H1 (cell line): ENCODE measurements around the gene GRM1. TPM values are rescaled to one million over a fixed set of nuclear protein-coding genes. Genes with fewer than 3 reads are reported as not detected.

Experiments
- CHD7 ChIP-seq: fragments of 300-600 bp; sonication (generic); IDR thresholded peaks from 2 replicates; pipeline ENCODE4 v1.7.1; 2012; ENCODE audit warnings: low read length, moderate library complexity, mild to moderate bottlenecking, inconsistent platforms; ENCODE audit not compliant: insufficient replicate concordance
- EGR1 ChIP-seq: IDR thresholded peaks from 2 replicates; pipeline ENCODE4 v1.6.1; 2011; ENCODE audit warnings: low read depth, low read length, borderline replicate concordance
- JUND ChIP-seq: IDR thresholded peaks from 2 replicates; pipeline ENCODE4 v1.6.1; 2011; ENCODE audit warnings: mild to moderate bottlenecking, improper control_type of control experiment, low read length
- POLR2A ChIP-seq, 2 experiments: IDR thresholded peaks; 1 replicate in 1 of 2; 2 replicates in 1 of 2; pipeline ENCODE4 v1.6.1; 2011; ENCODE audit warnings: low read depth in 2 of 2, low read length in 2 of 2, mild to moderate bottlenecking in 2 of 2; ENCODE audit errors: control extremely low read depth in 1 of 2
- TBP ChIP-seq: IDR thresholded peaks from 2 replicates; pipeline ENCODE4 v1.6.1; 2011; ENCODE audit warnings: low read depth, low read length, improper control_type of control experiment
- polyA plus RNA-seq, 7 experiments: library from polyadenylated mRNA; depleted of rRNA in 3 of 7; stranded (reverse) in 5 of 7; unstranded in 2 of 7; fragments of >200 nt in 5 of 7; fragments of 200-250 nt in 2 of 7; gene quantifications; 1 replicate in 5 of 7; 2 replicates in 1 of 7; 4 replicates in 1 of 7; pipeline versions ENCODE4 v1.2.1 to v1.2.3, GENCODE V29; 2011 to 2013; ENCODE audit warnings: missing spikeins in 2 of 7, mixed read lengths in 2 of 7
- total RNA-seq: library from RNA; stranded (reverse); fragmentation: NEBNext Ultra II Directional; extraction: Animal tissue kit (Norgen Biotek cat#: 25700); gene quantifications from 2 replicates; pipeline ENCODE4 v1.2.1, GENCODE V29; 2021

The GRM1 gene
- total and polyA plus RNA-seq, 2 of the 8 experiments (the other 6 are each of a cell fraction or from before 2014, with no cell fraction given): 0.15 to 1.3 TPM

DNA sequence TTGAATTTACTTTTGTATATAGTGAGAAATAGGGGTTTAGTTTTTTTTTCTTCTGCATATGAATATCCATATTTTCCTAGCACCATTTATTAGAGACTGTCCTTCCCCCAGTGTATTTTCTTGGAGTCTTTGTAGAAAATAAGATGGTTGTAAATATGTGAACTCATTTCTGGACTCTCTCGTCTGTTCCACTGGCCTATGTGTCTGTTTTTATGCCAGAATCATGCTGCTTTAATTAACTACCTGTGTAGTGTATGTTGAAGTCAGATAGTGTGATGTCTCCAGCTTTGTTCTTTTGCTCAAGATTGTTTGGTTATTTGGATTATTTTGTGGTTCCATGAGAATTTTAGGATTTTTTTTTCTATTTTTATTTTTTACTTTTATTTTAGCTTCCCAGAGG lies 338.2 kb downstream of the GRM1 start (continued):
- TF ChIP-seq CHD7: no peak
- no peak for TF ChIP-seq EGR1
- TF ChIP-seq POLR2A (IDR thresholded peaks at IDR 0.05; ENCODE audit: control extremely low read depth in 1 of 2, low read depth in 2 of 2, low read length in 2 of 2): no peak
- TF ChIP-seq TBP: no peak
- no peak for TF ChIP-seq JUND
